Cortex of kidney (tissue), 1 donor: ENCODE results near the gene ARID3A.
"Not testable (repeated sequence)": the region's sequence is repeated elsewhere in the genome, so short reads cannot be mapped to it uniquely, and the experiment has no call there.

Experiments
- DNase-seq: peaks from one replicate; lab custom pipeline; 2025; lab: John Stamatoyannopoulos, UW

The ARID3A gene

GRCh38 chr19:925526-926322 lies at the start of gene ARID3A:
TSS of gene ARID3A (plus strand) at chr19:926035. CDS start at chr19:929529, 3,494 bp downstream.
- DNase-seq, result no peak

GRCh38 chr19:876089-876488 lies 49.7 kb upstream of the ARID3A start:
- no peak for DNase-seq

- DNase-seq, result no peak
Observed at GRCh38 chr19:876780-877314, 49.0 kb upstream of the ARID3A start.

- not testable (repeated sequence) for DNase-seq
Observed at GRCh38 chr19:877992-878660, 47.7 kb upstream of the ARID3A start.

- DNase-seq, result not testable (repeated sequence)
Observed at GRCh38 chr19:878751-879561, 46.9 kb upstream of the ARID3A start.

GRCh38 chr19:879711-880438 lies 46.0 kb upstream of the ARID3A start:
- DNase-seq, result no peak

GRCh38 chr19:881385-882071 lies 44.3 kb upstream of the ARID3A start:
- DNase-seq, result no peak

GRCh38 chr19:882871-883497 lies 42.9 kb upstream of the ARID3A start:
- no peak for DNase-seq

- no peak for DNase-seq
Observed at GRCh38 chr19:883661-884211, 42.1 kb upstream of the ARID3A start.

GRCh38 chr19:884420-885211 lies 41.2 kb upstream of the ARID3A start:
- no peak for DNase-seq

GRCh38 chr19:885536-886224 lies 40.2 kb upstream of the ARID3A start:
- no peak for DNase-seq

- no peak for DNase-seq
Observed at GRCh38 chr19:887072-887471, 38.8 kb upstream of the ARID3A start.

- DNase-seq, result no peak
Observed at GRCh38 chr19:887599-887998, 38.2 kb upstream of the ARID3A start.

GRCh38 chr19:888581-889385 lies 37.1 kb upstream of the ARID3A start:
- no peak for DNase-seq

- no peak for DNase-seq
Observed at GRCh38 chr19:889662-890295, 36.1 kb upstream of the ARID3A start.

- DNase-seq, result no peak
Observed at GRCh38 chr19:890831-891230, 35.0 kb upstream of the ARID3A start.

GRCh38 chr19:891421-892200 lies 34.2 kb upstream of the ARID3A start:
- not testable (repeated sequence) for DNase-seq
